ENCODE measurements around the gene NMT1. TPM values are rescaled to one million over a fixed set of nuclear protein-coding genes. Genes with fewer than 3 reads are reported as not detected.

The NMT1 gene
- total RNA-seq, 5 donors from 2014 or later (not counting 1 experiment from before 2014, with no cell fraction given) = 79.5 to 139 (median 125) TPM

DNA sequence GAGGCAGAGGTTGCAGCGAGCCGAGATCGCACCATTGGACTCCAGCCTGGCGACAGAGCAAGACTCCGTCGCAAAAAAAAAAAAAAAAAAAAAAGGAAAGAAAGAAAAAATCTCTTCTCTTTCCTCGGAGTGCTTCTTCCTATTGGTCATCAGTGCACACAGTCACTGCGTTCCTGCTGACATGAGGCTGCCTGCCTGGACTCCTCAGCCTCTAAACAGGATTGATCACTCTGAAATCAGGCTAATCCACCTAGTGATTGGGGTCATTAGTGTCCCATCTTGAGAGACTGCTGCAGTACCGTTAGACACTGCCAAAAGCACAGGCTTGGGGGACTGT is 40.4 kb downstream of the NMT1 start:
- ChIA-PET POLR2A (no interaction called here), CTCF (interaction anchor here in 1 of 2 donors (1.2 kb wide), 1 partner anchor 180 kb away, joined by 4 read pairs; no protein-coding TSS in a partner anchor)
- H3K27me3 ChIP-seq (replicated peaks in 1 of 2; ENCODE audit: control insufficient read depth in 2 of 2, extremely low read depth in 1 of 2, insufficient read depth in 2 of 2, low read length in 1 of 2) = no peaks in the 10 kb centered on the region
- Mint-ChIP-seq H3K4me3 (no peak overlapping the region), H3K36me3 (peaks cover 55% of the 10 kb centered on the region), H3K4me1 (no peaks in the 10 kb centered on the region), H3K27me3 (no peaks in the 10 kb centered on the region), H3K9me3 (no peaks in the 10 kb centered on the region), H3K27ac (no peak overlapping the region)
- H3K9me3 ChIP-seq = no peaks in the 10 kb centered on the region
- WGBS (ENCODE audit: insufficient coverage) = 100% methylated on average over 8 of the region's 9 CpGs
- no peak overlapping the region for H3K4me3 ChIP-seq (ENCODE audit: control insufficient read depth in 1 of 2, extremely low read depth in 1 of 2, low read length in 1 of 2)
- H3K4me1 ChIP-seq (ENCODE audit: control insufficient read depth in 1 of 2, extremely low read depth in 1 of 2, insufficient read depth in 2 of 2, low read length in 2 of 2) = no peaks in the 10 kb centered on the region
- DNase-seq = no peak
- H3K36me3 ChIP-seq (ENCODE audit: control insufficient read depth in 2 of 2, extremely low read depth in 1 of 2, insufficient read depth in 1 of 2, low read length in 1 of 2) = peaks cover 38 to 88% of the 10 kb centered on the region in 2 donors
- H3K27ac ChIP-seq (ENCODE audit: low read length) = no peak overlapping the region
- ATAC-seq (replicated peaks in 1 of 4) = no peak

DNA sequence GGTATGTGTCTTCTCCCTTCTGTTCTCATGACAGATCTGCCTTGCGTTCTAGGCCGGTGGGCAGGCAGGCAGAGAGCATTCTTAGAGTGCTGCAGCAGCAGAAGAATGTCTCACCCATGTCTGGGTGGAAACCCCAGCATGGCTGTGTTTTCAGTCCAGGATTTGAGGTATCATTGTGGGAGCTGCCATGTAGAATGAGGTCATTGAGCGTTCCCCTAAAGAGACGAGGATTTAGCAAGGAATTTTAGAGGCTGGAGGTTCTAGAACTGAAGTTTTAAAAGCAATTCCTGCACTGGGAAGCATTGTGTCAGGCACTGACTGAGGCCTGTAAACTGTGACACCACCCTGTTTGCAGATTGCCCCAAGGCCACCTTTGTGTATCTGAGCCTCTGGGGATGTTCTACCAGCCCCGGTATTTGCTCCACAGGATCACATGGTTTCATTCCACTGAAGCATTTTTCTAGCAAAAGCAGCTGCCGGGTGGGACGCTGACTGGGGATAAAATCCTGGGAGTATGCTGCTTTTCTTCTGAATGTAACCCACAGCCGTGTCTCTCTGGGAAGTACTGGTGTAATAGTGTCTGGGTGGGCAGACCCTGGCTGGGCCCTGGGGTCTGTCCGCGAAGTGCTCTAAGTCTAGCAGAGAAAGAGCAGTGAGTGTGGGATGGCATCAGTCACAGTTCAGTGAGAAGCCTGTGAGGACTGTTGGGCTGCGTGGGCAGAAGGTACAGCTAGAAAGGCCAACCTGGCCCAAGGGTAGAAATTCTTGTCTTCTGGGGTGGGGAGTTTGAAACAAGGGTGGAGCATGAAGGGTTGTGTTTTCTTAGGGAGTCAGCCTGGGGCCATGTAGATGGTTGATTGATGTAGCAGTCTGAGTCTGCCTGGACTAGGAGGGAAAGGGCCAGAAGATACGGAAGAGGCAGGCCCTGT is 41.0 kb downstream of the NMT1 start:
- peaks cover 56% of the 10 kb centered on the region for H3K36me3 Mint-ChIP-seq
- H3K9me3 Mint-ChIP-seq = no peaks in the 10 kb centered on the region
- peaks cover 32 to 88% of the 10 kb centered on the region in 2 donors for H3K36me3 ChIP-seq (ENCODE audit: control insufficient read depth in 2 of 2, extremely low read depth in 1 of 2, insufficient read depth in 1 of 2, low read length in 1 of 2)
- no peak overlapping the region for H3K4me3 ChIP-seq (ENCODE audit: control insufficient read depth in 1 of 2, extremely low read depth in 1 of 2, low read length in 1 of 2)
- no peaks in the 10 kb centered on the region for H3K27me3 ChIP-seq (replicated peaks in 1 of 2; ENCODE audit: control insufficient read depth in 2 of 2, extremely low read depth in 1 of 2, insufficient read depth in 2 of 2, low read length in 1 of 2)
- no peaks in the 10 kb centered on the region for H3K4me1 Mint-ChIP-seq
- WGBS (ENCODE audit: insufficient coverage) = 93% methylated on average over 12 of the region's 12 CpGs
- ATAC-seq (replicated peaks in 1 of 4) (no peak), DNase-seq (no peak)
- H3K9me3 ChIP-seq = no peaks in the 10 kb centered on the region
- no peak overlapping the region for H3K27ac ChIP-seq (ENCODE audit: low read length)
- CTCF ChIA-PET = no interaction called here
- H3K27ac Mint-ChIP-seq = peak overlapping the region; percentile 11 to 36
- POLR2A ChIA-PET = no interaction called here
- no peaks in the 10 kb centered on the region for H3K27me3 Mint-ChIP-seq
- H3K4me3 Mint-ChIP-seq = no peak overlapping the region
- no peaks in the 10 kb centered on the region for H3K4me1 ChIP-seq (ENCODE audit: control insufficient read depth in 1 of 2, extremely low read depth in 1 of 2, insufficient read depth in 2 of 2, low read length in 2 of 2)

DNA sequence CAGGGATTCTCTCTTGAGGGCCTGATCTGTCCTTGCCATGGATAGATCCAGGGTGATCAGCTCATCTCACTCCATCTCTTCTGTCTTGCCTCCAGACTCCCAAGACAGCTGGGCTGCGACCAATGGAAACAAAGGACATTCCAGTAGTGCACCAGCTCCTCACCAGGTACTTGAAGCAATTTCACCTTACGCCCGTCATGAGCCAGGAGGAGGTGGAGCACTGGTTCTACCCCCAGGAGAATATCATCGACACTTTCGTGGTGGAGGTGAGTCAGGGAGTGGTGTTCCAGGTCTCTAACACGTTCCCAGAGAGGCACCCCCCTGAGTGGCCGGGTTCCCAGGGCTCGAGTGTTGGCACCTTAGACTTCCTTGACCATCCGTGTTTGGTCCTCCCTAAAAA is 41.7 kb downstream of the NMT1 start:
- POLR2A ChIA-PET = no interaction called here
- Mint-ChIP-seq H3K27ac (peak overlapping the region in 1 of 2 donors; percentile 11), H3K36me3 (peaks cover 51% of the 10 kb centered on the region), H3K4me3 (no peak overlapping the region), H3K27me3 (no peaks in the 10 kb centered on the region), H3K4me1 (no peaks in the 10 kb centered on the region), H3K9me3 (no peaks in the 10 kb centered on the region)
- Histone ChIP-seq H3K9me3 (no peaks in the 10 kb centered on the region), H3K27ac (ENCODE audit: low read length) (no peak overlapping the region), H3K4me3 (ENCODE audit: control insufficient read depth in 1 of 2, extremely low read depth in 1 of 2, low read length in 1 of 2) (no peak overlapping the region), H3K27me3 (replicated peaks in 1 of 2; ENCODE audit: control insufficient read depth in 2 of 2, extremely low read depth in 1 of 2, insufficient read depth in 2 of 2, low read length in 1 of 2) (no peaks in the 10 kb centered on the region), H3K36me3 (ENCODE audit: control insufficient read depth in 2 of 2, extremely low read depth in 1 of 2, insufficient read depth in 1 of 2, low read length in 1 of 2) (peaks cover 35 to 88% of the 10 kb centered on the region in 2 donors), H3K4me1 (ENCODE audit: control insufficient read depth in 1 of 2, extremely low read depth in 1 of 2, insufficient read depth in 2 of 2, low read length in 2 of 2) (no peaks in the 10 kb centered on the region)
- WGBS (ENCODE audit: insufficient coverage) = 89% methylated on average over 7 of the region's 9 CpGs
- DNase-seq = no peak
- no peak for ATAC-seq (replicated peaks in 1 of 4)
- CTCF ChIA-PET = no interaction called here

DNA sequence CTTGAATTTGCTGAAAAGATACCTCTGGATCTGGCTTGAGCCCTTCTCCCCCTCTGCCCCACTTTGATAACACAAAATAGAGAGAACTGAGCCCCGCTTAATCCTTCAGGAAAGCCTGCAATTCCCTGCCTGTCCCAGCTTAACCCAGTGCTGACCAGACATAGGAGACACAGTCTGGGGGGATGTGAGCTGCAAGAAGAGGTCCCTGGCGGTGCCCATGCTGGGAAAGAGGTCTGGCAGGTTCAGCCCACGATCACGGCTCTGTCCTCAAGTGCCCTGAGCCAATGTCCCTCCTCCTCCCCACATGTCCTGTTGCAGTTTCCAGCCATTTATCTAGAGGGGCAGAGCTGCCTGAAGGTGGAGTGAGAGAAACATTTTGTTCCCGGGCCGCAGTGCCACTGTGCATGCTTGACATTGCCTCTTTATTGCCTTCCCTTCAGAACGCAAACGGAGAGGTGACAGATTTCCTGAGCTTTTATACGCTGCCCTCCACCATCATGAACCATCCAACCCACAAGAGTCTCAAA is 42.2 kb downstream of the NMT1 start:
- no peaks in the 10 kb centered on the region for H3K4me1 ChIP-seq (ENCODE audit: control insufficient read depth in 1 of 2, extremely low read depth in 1 of 2, insufficient read depth in 2 of 2, low read length in 2 of 2)
- POLR2A ChIA-PET = no interaction called here
- H3K36me3 ChIP-seq (ENCODE audit: control insufficient read depth in 2 of 2, extremely low read depth in 1 of 2, insufficient read depth in 1 of 2, low read length in 1 of 2) = peaks cover 35 to 87% of the 10 kb centered on the region in 2 donors
- DNase-seq = no peak
- H3K9me3 ChIP-seq = no peaks in the 10 kb centered on the region
- CTCF ChIA-PET = interaction anchor here in 1 of 2 donors (0.5 kb wide), 1 partner anchor 100 kb away, joined by 5 read pairs; no protein-coding TSS in a partner anchor
- no peak overlapping the region for H3K27ac ChIP-seq (ENCODE audit: low read length)
- Mint-ChIP-seq H3K27ac (no peak overlapping the region), H3K9me3 (no peaks in the 10 kb centered on the region), H3K36me3 (peaks cover 50% of the 10 kb centered on the region), H3K4me3 (no peak overlapping the region), H3K27me3 (no peaks in the 10 kb centered on the region), H3K4me1 (no peaks in the 10 kb centered on the region)
- no peak overlapping the region for H3K4me3 ChIP-seq (ENCODE audit: control insufficient read depth in 1 of 2, extremely low read depth in 1 of 2, low read length in 1 of 2)
- H3K27me3 ChIP-seq (replicated peaks in 1 of 2; ENCODE audit: control insufficient read depth in 2 of 2, extremely low read depth in 1 of 2, insufficient read depth in 2 of 2, low read length in 1 of 2) = no peaks in the 10 kb centered on the region
- ATAC-seq (replicated peaks in 1 of 4) = no peak
- WGBS (ENCODE audit: insufficient coverage) = 94% methylated on average over 6 of the region's 9 CpGs

DNA sequence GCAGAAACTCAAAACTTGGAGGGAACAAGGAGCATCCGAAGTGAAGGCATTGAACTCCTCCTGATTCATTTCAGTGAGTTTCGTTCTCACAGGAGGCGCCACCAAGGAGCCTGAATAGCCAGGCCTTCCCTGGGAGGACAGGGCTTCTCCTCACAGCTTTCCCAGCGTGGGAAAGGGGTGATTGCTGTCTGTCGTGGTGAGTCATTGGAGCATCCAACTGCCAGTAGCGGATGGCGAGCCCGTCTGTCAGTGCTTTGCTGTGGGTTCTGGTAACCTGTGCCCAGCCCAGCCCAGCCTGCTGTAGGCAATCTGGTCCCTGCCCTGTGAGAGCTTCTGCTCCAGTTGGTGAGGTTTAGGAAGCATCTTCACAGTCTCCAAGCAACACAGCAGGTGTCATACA is 42.9 kb downstream of the NMT1 start:
- CTCF ChIA-PET = interaction anchor here in 1 of 2 donors (0.6 kb wide), 1 partner anchor 216 kb away, joined by 3 read pairs; no protein-coding TSS in a partner anchor
- no peak for DNase-seq
- WGBS (ENCODE audit: insufficient coverage) = 96% methylated on average over 7 of the region's 8 CpGs

DNA sequence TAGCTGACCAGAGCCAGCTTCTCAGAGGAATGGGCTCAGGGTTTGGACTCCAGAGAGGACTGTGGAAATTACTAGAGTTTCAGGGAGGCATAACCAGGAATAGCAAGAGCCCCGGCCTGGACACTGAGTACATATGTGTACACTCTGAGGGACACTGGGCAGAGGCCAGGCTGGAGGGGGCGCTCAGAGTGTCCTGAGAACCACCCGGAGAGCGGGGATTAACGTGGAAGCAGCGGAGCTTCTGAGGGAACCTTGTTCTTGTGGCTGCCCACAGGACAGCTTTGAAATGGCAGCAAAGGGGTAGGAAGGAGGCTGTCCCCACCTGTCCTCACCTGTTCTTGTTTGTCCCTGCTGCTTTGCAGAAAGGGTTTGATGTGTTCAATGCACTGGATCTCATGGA is 43.4 kb downstream of the NMT1 start:
- Mint-ChIP-seq H3K27me3 (no peaks in the 10 kb centered on the region), H3K4me3 (no peak overlapping the region), H3K27ac (no peak overlapping the region), H3K36me3 (peaks cover 41% of the 10 kb centered on the region), H3K9me3 (no peaks in the 10 kb centered on the region), H3K4me1 (no peaks in the 10 kb centered on the region)
- Histone ChIP-seq H3K27ac (ENCODE audit: low read length) (no peak overlapping the region), H3K4me1 (ENCODE audit: control insufficient read depth in 1 of 2, extremely low read depth in 1 of 2, insufficient read depth in 2 of 2, low read length in 2 of 2) (no peaks in the 10 kb centered on the region), H3K4me3 (ENCODE audit: control insufficient read depth in 1 of 2, extremely low read depth in 1 of 2, low read length in 1 of 2) (no peak overlapping the region), H3K27me3 (replicated peaks in 1 of 2; ENCODE audit: control insufficient read depth in 2 of 2, extremely low read depth in 1 of 2, insufficient read depth in 2 of 2, low read length in 1 of 2) (no peaks in the 10 kb centered on the region), H3K36me3 (ENCODE audit: control insufficient read depth in 2 of 2, extremely low read depth in 1 of 2, insufficient read depth in 1 of 2, low read length in 1 of 2) (peaks cover 33 to 85% of the 10 kb centered on the region in 2 donors), H3K9me3 (no peaks in the 10 kb centered on the region)
- 94% methylated on average over 6 of the region's 6 CpGs for WGBS (ENCODE audit: insufficient coverage)
- POLR2A ChIA-PET = no interaction called here
- no peak for ATAC-seq (replicated peaks in 1 of 4)
- CTCF ChIA-PET = interaction anchor here in 1 of 2 donors (0.6 kb wide), 1 partner anchor 216 kb away, joined by 3 read pairs; no protein-coding TSS in a partner anchor
- DNase-seq = no peak

More for the DNA sequence above, 42.9 kb downstream of the NMT1 start:
- Histone ChIP-seq H3K9me3 (no peaks in the 10 kb centered on the region), H3K27me3 (replicated peaks in 1 of 2; ENCODE audit: control insufficient read depth in 2 of 2, extremely low read depth in 1 of 2, insufficient read depth in 2 of 2, low read length in 1 of 2) (no peaks in the 10 kb centered on the region), H3K36me3 (ENCODE audit: control insufficient read depth in 2 of 2, extremely low read depth in 1 of 2, insufficient read depth in 1 of 2, low read length in 1 of 2) (peaks cover 35 to 86% of the 10 kb centered on the region in 2 donors), H3K4me3 (ENCODE audit: control insufficient read depth in 1 of 2, extremely low read depth in 1 of 2, low read length in 1 of 2) (no peak overlapping the region), H3K4me1 (ENCODE audit: control insufficient read depth in 1 of 2, extremely low read depth in 1 of 2, insufficient read depth in 2 of 2, low read length in 2 of 2) (no peaks in the 10 kb centered on the region), H3K27ac (ENCODE audit: low read length) (no peak overlapping the region)
- no peaks in the 10 kb centered on the region for H3K27me3 Mint-ChIP-seq
- no peak for ATAC-seq (replicated peaks in 1 of 4)
- no peaks in the 10 kb centered on the region for H3K4me1 Mint-ChIP-seq
- no peak overlapping the region for H3K4me3 Mint-ChIP-seq
- POLR2A ChIA-PET = interaction anchor here in 1 of 2 donors (0.5 kb wide), 1 partner anchor 49 kb away, joined by 3 read pairs; no protein-coding TSS in a partner anchor
- peaks cover 45% of the 10 kb centered on the region for H3K36me3 Mint-ChIP-seq
- H3K9me3 Mint-ChIP-seq = no peaks in the 10 kb centered on the region
- H3K27ac Mint-ChIP-seq = no peak overlapping the region
